K562 (cell line): ENCODE measurements around the gene ING2. TPM values are rescaled to one million over a fixed set of nuclear protein-coding genes. Genes with fewer than 3 reads are reported as not detected.

Experiments used
- ARID2 ChIP-seq: fragments of 450-650 bp; IDR thresholded peaks from 2 replicates; pipeline ENCODE4 v1.6.1; 2017; ENCODE audit warnings: antibody characterized with exemption, mild to moderate bottlenecking
- CC2D1A ChIP-seq: fragments of 450-650 bp; IDR thresholded peaks from 2 replicates; pipeline ENCODE4 v1.6.1; 2017; ENCODE audit warnings: mild to moderate bottlenecking
- FOXJ2 ChIP-seq: fragments of 200-800 bp; sonication (Bioruptor generic); IDR thresholded peaks from 2 replicates; pipeline ENCODE4 v1.6.1; 2016; ENCODE audit warnings: missing genetic modification characterization, missing compliant biosample characterization
- ZNF41 ChIP-seq: fragments of 250-450 bp; sonication (Bioruptor Pico); conservative IDR thresholded peaks from 2 replicates; pipeline ENCODE4 v1.4.0; 2020; ENCODE audit warnings: mild to moderate bottlenecking
- polyA plus RNA-seq, 8 experiments: library from polyadenylated mRNA; depleted of rRNA in 4 of 8; stranded (reverse) in 5 of 8; unstranded in 3 of 8; fragments of >200 nt; fragmentation: Nextera tagmentation in 2 of 8; fragmentation: Illumina TruSeq in 1 of 8; extraction: Ambion mirVana in 2 of 8; extraction: Trizol in 1 of 8; gene quantifications; 2 replicates each; pipeline versions ENCODE4 v1.2.1 to v1.2.3, GENCODE V29; 2011 to 2014; ENCODE audit warnings: inconsistent platforms in 1 of 8, missing spikeins in 1 of 8
- total RNA-seq, 7 experiments: library from RNA; depleted of rRNA in 6 of 7; stranded (reverse); fragments of >200 nt in 6 of 7; fragmentation: Illumina TruSeq in 2 of 7; extraction: Trizol in 2 of 7; gene quantifications; 2 replicates each; pipeline versions ENCODE4 v1.2.1 to v1.2.3, GENCODE V29; 2011 to 2021; ENCODE audit warnings: low replicate concordance in 1 of 7
- TF ChIP-seq, protein P1 (sequence below), 2 experiments: fragments of 450-650 bp; formaldehyde crosslinking in 1 of 2; IDR thresholded peaks; 2 replicates each; pipeline versions ENCODE4 v1.4.0 to v1.6.1; 2014 to 2020; ENCODE audit warnings: mild to moderate bottlenecking in 2 of 2, borderline replicate concordance in 1 of 2, low read depth in 1 of 2
- TF ChIP-seq, protein P2 (sequence below): fragments of 450-650 bp; formaldehyde crosslinking; IDR thresholded peaks from 2 replicates; pipeline ENCODE4 v1.4.0; 2020; ENCODE audit warnings: mild to moderate bottlenecking, moderate library complexity

Gene ING2
- total and polyA plus RNA-seq, 9 of the 15 experiments (the other 6 are each of a cell fraction or from before 2014, with no cell fraction given) = 2.9 to 21.4 (median 12.4) TPM

DNA sequence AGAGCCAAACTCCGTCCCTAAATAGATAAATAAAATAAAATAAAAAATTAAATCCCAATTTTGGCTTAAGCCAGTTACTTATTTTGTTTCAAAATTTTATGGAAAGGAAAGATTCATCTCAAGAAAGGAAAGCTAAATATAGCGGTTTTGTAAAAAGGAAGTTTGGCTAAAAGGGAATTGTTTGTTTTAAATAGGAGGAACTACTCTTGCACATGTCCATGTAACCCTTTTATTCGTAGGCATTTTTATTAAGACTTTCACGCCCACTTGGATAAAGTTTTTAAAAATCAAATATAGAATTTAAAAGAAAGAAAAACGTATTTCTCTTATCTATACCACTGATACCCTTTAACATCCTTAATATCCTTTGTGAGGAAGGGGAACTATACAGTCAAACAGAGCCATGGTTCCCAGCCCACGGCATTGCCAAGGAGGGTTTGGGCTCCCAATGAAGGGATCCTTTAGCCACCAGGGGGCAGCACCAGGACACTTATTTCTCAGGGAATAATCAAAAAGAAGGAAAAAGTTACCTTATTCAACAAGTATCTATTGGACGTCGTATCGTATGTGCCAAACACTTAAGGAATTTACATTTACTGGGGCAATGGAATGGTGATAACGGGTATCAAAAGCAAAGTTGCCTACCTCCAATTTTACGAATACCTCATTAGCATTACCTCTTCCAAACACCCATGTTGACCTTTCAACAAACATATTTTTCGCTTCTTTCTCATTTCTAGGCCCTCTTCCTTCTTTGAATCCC, 32.7 kb upstream of the ING2 start (continued):
- TF ChIP-seq, protein P1, sequence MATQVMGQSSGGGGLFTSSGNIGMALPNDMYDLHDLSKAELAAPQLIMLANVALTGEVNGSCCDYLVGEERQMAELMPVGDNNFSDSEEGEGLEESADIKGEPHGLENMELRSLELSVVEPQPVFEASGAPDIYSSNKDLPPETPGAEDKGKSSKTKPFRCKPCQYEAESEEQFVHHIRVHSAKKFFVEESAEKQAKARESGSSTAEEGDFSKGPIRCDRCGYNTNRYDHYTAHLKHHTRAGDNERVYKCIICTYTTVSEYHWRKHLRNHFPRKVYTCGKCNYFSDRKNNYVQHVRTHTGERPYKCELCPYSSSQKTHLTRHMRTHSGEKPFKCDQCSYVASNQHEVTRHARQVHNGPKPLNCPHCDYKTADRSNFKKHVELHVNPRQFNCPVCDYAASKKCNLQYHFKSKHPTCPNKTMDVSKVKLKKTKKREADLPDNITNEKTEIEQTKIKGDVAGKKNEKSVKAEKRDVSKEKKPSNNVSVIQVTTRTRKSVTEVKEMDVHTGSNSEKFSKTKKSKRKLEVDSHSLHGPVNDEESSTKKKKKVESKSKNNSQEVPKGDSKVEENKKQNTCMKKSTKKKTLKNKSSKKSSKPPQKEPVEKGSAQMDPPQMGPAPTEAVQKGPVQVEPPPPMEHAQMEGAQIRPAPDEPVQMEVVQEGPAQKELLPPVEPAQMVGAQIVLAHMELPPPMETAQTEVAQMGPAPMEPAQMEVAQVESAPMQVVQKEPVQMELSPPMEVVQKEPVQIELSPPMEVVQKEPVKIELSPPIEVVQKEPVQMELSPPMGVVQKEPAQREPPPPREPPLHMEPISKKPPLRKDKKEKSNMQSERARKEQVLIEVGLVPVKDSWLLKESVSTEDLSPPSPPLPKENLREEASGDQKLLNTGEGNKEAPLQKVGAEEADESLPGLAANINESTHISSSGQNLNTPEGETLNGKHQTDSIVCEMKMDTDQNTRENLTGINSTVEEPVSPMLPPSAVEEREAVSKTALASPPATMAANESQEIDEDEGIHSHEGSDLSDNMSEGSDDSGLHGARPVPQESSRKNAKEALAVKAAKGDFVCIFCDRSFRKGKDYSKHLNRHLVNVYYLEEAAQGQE (IDR thresholded peaks at IDR 0.05; ENCODE audit: borderline replicate concordance) = peak; percentile 79; the same call in 1 of the 2 replicates
- TF ChIP-seq, protein P1 (CRISPR knock-in tag; IDR thresholded peaks at IDR 0.05; ENCODE audit: low read depth) = no peak
- TF ChIP-seq ARID2 (0 out of 2 replicates have a peak, but pooled peaks have one; percentile 70), ZNF41 (CRISPR knock-in tag) (no peak), CC2D1A (peak; percentile 71), FOXJ2 (0 out of 2 replicates have a peak, but pooled peaks have one; percentile 32)
- TF ChIP-seq, protein P2, sequence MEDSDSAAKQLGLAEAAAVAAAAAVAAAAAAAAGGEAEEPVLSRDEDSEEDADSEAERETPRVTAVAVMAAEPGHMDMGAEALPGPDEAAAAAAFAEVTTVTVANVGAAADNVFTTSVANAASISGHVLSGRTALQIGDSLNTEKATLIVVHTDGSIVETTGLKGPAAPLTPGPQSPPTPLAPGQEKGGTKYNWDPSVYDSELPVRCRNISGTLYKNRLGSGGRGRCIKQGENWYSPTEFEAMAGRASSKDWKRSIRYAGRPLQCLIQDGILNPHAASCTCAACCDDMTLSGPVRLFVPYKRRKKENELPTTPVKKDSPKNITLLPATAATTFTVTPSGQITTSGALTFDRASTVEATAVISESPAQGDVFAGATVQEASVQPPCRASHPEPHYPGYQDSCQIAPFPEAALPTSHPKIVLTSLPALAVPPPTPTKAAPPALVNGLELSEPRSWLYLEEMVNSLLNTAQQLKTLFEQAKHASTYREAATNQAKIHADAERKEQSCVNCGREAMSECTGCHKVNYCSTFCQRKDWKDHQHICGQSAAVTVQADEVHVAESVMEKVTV (CRISPR knock-in tag) = peak; percentile 79
